Epithelial cell of proximal tubule (primary cell): ENCODE measurements around the gene KPNB1. TPM values are rescaled to one million over a fixed set of nuclear protein-coding genes. Genes with fewer than 3 reads are reported as not detected.

Experiments
- DNase-seq: peaks from one replicate; pipeline ENCODE4 v3.0.0-alpha.2; 2011; ENCODE audit warnings: low read depth
- H3K4me3 ChIP-seq: 2 replicates; pipeline ENCODE4 v1.5.1; 2011; ENCODE audit warnings: low read depth, mild to moderate bottlenecking, low read length
- total RNA-seq: library from RNA; depleted of rRNA; stranded (reverse); fragments of >200 nt; gene quantifications from 2 replicates; pipeline ENCODE4 v1.2.3, GENCODE V29; 2015
- TF ChIP-seq, protein P1 (sequence below): conservative IDR thresholded peaks from 2 replicates; pipeline ENCODE4 v1.5.1; 2012; ENCODE audit warnings: low read depth, mild to moderate bottlenecking, low read length

Gene KPNB1
- total RNA-seq, 1 donor from 2014 or later = 392 TPM

- TF ChIP-seq, protein P1, sequence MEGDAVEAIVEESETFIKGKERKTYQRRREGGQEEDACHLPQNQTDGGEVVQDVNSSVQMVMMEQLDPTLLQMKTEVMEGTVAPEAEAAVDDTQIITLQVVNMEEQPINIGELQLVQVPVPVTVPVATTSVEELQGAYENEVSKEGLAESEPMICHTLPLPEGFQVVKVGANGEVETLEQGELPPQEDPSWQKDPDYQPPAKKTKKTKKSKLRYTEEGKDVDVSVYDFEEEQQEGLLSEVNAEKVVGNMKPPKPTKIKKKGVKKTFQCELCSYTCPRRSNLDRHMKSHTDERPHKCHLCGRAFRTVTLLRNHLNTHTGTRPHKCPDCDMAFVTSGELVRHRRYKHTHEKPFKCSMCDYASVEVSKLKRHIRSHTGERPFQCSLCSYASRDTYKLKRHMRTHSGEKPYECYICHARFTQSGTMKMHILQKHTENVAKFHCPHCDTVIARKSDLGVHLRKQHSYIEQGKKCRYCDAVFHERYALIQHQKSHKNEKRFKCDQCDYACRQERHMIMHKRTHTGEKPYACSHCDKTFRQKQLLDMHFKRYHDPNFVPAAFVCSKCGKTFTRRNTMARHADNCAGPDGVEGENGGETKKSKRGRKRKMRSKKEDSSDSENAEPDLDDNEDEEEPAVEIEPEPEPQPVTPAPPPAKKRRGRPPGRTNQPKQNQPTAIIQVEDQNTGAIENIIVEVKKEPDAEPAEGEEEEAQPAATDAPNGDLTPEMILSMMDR = no peak
- DNase-seq = no peak
Observed at GRCh38 chr17:47696717-47697642, 47.3 kb downstream of the KPNB1 start.

GRCh38 chr17:47697906-47698711 is 48.4 kb downstream of the KPNB1 start:
- no peak overlapping the region for H3K4me3 ChIP-seq
- TF ChIP-seq, protein P1 = no peak

More at GRCh38 chr17:47696717-47697642, 47.3 kb downstream of the KPNB1 start:
- no peak overlapping the region for H3K4me3 ChIP-seq

DNA sequence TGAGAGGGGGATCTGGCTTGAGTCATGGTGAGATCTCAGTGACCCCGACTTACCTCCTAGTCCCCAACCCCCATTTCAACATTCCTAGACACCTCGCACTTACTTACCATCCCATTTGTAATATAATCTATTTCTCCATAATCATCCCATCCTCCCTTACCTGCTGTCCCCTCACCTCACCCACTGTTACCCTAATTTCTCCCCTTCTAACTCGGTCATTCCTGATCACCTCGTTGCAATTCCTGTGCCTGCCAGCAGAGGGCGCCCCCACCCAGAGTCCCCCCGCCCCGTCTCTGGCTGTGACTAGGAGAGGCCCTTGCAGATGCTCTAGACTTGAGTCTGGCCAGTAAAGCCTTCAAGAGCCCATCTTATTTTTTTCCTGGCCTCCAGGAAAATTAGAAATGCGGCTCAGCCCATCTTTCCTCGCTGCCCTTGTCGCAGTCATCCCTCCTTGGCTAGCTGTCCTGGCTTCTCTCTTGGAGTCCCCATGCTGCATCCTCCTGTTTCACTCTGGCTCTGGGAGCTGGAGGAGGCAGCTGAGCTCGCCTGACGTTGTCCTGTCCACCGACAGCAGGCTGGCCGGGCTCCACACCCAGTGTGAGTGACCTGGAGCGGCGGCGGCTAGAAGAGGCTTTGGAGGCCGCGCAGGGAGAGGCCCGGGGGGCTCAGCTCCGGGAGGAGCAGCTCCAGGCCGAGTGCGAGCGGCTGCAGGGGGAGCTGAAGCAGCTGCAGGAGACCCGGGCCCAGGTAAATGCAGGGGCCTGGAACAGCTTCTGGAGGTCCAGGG is 49.2 kb downstream of the KPNB1 start:
- no peak overlapping the region for H3K4me3 ChIP-seq
- no peak for DNase-seq
- TF ChIP-seq, protein P1 = peak; percentile 85

More at GRCh38 chr17:47697906-47698711, 48.4 kb downstream of the KPNB1 start:
- DNase-seq = no peak

DNA sequence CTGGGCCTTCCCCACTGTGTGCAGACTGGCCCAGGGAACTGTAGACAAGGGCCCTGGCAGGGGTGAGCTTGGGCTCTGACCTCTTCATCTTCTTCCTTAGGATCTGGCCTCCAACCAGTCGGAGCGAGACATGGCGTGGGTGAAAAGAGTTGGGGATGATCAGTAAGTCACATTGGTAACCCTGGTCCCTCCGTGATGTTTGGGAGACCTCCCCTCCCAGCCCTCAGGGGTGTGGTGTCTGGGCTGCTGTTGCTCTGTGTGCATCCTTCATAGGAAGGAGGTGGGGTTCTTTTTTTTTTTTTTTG is 49.8 kb downstream of the KPNB1 start:
- TF ChIP-seq, protein P1 = no peak
- no peak overlapping the region for H3K4me3 ChIP-seq
- DNase-seq = no peak

DNA sequence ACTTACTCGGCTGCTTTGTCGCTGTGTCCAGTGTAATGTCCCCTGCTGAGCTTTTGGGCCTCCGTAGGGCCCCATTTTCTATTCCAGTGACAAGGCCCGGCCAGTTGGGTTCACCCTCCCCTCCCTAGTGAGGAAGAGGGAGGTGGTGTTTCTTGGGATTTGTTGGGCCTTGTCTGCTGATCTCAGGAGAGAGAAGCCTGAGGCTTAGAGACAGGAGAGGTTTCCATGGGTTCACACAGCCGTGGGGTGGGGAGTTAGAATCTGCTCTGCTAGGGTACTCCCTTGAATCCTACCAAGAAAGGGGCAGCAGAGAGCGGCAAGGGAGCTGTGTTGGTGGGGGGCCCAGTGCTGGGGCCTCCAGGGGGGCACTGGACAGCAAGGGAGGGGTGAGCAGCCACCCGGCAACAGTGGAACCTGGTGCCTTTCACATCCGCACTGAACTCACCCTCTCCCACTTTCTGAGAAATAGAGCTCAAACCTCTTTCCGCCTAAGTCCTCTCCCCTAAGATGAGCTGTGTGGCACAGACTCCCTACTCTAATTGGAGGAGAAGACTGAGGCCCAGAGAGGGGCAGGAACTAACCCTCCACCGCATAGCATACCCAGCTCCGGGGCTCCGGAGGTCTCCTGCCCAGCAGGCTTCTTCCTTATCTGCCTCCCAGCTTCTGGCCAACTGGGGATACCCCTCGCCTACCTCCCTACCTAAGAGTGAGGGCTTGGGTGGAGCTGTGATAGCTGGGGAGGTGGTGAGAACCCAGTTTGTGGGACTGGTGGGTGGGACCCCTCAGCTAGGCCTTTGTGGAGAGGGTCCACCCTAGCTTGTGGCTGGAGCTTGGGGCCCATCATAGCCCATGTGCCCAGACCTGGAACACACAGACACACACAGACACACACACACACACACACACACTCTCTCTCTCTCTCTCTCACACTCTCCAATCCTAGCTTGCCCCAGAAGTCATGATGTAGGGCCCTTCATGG is 51.0 kb downstream of the KPNB1 start:
- TF ChIP-seq, protein P1 = no peak
- no peak overlapping the region for H3K4me3 ChIP-seq
- DNase-seq = no peak

GRCh38 chr17:47701608-47702007 is 51.9 kb downstream of the KPNB1 start:
- H3K4me3 ChIP-seq = no peak overlapping the region
- TF ChIP-seq, protein P1 = no peak
- DNase-seq = no peak
